Ovary (tissue), 9 donors: ENCODE results near the gene HIVEP1. TPM values are rescaled to one million over a fixed set of nuclear protein-coding genes. Genes with fewer than 3 reads are reported as not detected.

Experiments
- DNase-seq, 5 donors: peaks; one replicate each; pipeline ENCODE4 v3.0.0-alpha.2; 2019 to 2020
- H3K27ac ChIP-seq, 2 donors: fragments of 200-600 bp; one replicate each; pipeline versions ENCODE4 v1.5.1 to v1.8.0; 2019 to 2022
- H3K27me3 ChIP-seq: fragments of 200-600 bp; one replicate; pipeline ENCODE4 v1.8.0; 2022
- H3K36me3 ChIP-seq: fragments of 200-600 bp; sonication (generic); one replicate; pipeline ENCODE4 v1.5.1; 2019
- H3K4me1 ChIP-seq: one replicate; pipeline ENCODE4 v1.8.1; 2013; ENCODE audit warnings: mild to moderate bottlenecking, moderate library complexity; ENCODE audit not compliant: insufficient read depth
- H3K4me3 ChIP-seq: fragments of 200-600 bp; sonication (generic); one replicate; pipeline ENCODE4 v1.5.1; 2017
- H3K9me3 ChIP-seq, 2 donors: fragments of 200-600 bp in 1 of 2; sonication (generic) in 1 of 2; one replicate each; pipeline versions ENCODE4 v1.5.1 to v1.8.1; 2013 to 2019; ENCODE audit warnings: mild to moderate bottlenecking in 1 of 2, moderate library complexity in 1 of 2
- EP300 ChIP-seq: sonication (generic); formaldehyde crosslinking; IDR thresholded peaks from one replicate; pipeline ENCODE4 v1.6.1; 2017; ENCODE audit warnings: antibody characterized with exemption
- POLR2A ChIP-seq: fragments of 450-650 bp; IDR thresholded peaks from one replicate; pipeline ENCODE4 v1.6.1; 2017; ENCODE audit warnings: antibody characterized with exemption, mild to moderate bottlenecking, moderate library complexity
- WGBS, 3 donors: extraction: QIAGEN DNeasy Blood & Tissue Kit in 1 of 3; methylation state at CpG; one replicate each; pipeline versions ENCODE4 v1.1.5 to v1.1.7; 2013 to 2017; 5-methylcytosine and 5-hydroxymethylcytosine counted together
- intact Hi-C, 4 donors: fragments of 100-400 bp; cut with DNase I; formaldehyde crosslinking; loops; one replicate each; pipeline versions ENCODE4 v1.11.0 to v1.15.1; 2022 to 2023
- polyA plus RNA-seq, 2 donors: library from polyadenylated mRNA; stranded (reverse); fragments of 200-250 nt in 1 of 2; fragments of 350-450 nt in 1 of 2; fragmentation: Illumina TruSeq in 1 of 2; extraction: RNeasy Lipid Tissue Mini Kit (QIAGEN cat#74804) in 1 of 2; gene quantifications; one replicate each; pipeline ENCODE4 v1.2.3, GENCODE V29; 2013 to 2014
- total RNA-seq, 7 donors: library from RNA; depleted of rRNA in 2 of 7; stranded (reverse); fragments of >200 nt in 2 of 7; fragmentation: NEBNext Ultra II Directional in 3 of 7; extraction: Animal tissue kit (Norgen Biotek cat#: 25700) in 3 of 7; gene quantifications; one replicate each; pipeline versions ENCODE4 v1.1.0 to v1.2.4, GENCODE V29; 2016 to 2023
- TF ChIP-seq, protein P1 (sequence below), 3 donors: fragments of 450-650 bp in 2 of 3; fragments of 200-600 bp in 1 of 3; IDR thresholded peaks; one replicate each; pipeline versions ENCODE4 v1.5.1 to v1.8.0; 2016 to 2022; ENCODE audit warnings: antibody characterized with exemption in 3 of 3, mild to moderate bottlenecking in 1 of 3
- donor health status: DM: no; HTN: no; CAD: no; lungs with moderate emphysema.
- donor health status: DM: no; HTN: no; CAD: no.
- donor health status: Bipolar disorder and iron deficiency.
- donor health status: DM: yes; HTN: yes; CAD: no.
- donor health status: DM: no; HTN: no; CAD: no.
- donor health status: DM: yes; HTN: yes; CAD: no.

HIVEP1 gene
- total and polyA plus RNA-seq, 9 donors: 11.9 to 45.0 (median 27.0) TPM

DNA sequence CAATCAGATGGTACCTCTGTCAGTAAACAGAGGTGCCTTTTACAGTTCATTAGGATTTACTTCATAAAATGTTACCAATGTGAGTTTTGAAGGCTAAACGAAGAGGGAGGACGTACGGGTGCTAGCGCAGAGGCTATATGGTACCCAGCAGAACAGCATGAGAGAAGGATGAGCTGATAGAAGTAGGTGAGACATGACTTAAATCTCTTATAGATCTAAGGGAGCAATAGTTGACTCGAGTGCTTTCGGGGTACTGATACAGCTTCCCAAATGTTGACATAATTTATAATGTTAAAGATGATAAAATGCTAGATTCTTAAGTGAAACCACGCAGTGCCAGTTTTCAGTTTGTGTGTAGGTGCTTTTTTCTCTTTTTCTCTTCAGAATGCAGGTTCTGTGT, 72.6 kb downstream of the HIVEP1 start:
- Histone ChIP-seq H3K27ac (no peak overlapping the region), H3K4me1 (peaks cover 8% of the 10 kb centered on the region), H3K36me3 (no peaks in the 10 kb centered on the region), H3K4me3 (no peak overlapping the region), H3K9me3 (no peaks in the 10 kb centered on the region), H3K27me3 (no peaks in the 10 kb centered on the region)
- DNase-seq: no peak
- TF ChIP-seq EP300: no peak
- TF ChIP-seq, protein P1, sequence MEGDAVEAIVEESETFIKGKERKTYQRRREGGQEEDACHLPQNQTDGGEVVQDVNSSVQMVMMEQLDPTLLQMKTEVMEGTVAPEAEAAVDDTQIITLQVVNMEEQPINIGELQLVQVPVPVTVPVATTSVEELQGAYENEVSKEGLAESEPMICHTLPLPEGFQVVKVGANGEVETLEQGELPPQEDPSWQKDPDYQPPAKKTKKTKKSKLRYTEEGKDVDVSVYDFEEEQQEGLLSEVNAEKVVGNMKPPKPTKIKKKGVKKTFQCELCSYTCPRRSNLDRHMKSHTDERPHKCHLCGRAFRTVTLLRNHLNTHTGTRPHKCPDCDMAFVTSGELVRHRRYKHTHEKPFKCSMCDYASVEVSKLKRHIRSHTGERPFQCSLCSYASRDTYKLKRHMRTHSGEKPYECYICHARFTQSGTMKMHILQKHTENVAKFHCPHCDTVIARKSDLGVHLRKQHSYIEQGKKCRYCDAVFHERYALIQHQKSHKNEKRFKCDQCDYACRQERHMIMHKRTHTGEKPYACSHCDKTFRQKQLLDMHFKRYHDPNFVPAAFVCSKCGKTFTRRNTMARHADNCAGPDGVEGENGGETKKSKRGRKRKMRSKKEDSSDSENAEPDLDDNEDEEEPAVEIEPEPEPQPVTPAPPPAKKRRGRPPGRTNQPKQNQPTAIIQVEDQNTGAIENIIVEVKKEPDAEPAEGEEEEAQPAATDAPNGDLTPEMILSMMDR (IDR thresholded peaks at IDR 0.05): no peak
- no peak for TF ChIP-seq POLR2A
- WGBS, 3 donors: 63 to 71% (median 70%) methylated on average over 7 of the region's 7 CpGs
- intact Hi-C loops: no loop called here

DNA sequence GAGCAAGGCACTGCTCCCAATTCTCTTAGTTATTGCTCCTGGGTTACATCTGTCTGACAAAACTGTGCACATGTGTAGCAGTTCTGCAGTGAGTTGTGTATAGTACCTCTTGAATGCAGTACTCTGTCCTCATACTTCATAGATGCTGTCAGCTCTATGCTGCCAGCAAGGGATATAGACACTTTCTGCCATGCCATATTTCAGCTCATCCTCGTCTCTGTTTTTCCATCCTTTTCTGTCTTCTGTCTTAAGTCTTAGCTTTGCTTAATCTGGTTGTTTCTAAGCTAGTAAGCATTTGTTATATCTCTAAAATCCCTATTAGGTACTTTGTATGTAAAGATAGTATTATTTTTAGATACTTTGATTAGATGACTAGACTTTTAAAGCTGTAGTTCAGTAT, 76.4 kb downstream of the HIVEP1 start:
- Histone ChIP-seq H3K4me1 (peaks cover 4% of the 10 kb centered on the region), H3K36me3 (no peaks in the 10 kb centered on the region), H3K9me3 (no peaks in the 10 kb centered on the region), H3K27ac (no peak overlapping the region), H3K27me3 (no peaks in the 10 kb centered on the region), H3K4me3 (no peak overlapping the region)
- 88 to 96% (median 88%) methylated on average over 1 of the region's 1 CpG for WGBS, 3 donors
- intact Hi-C loops: no loop called here
- TF ChIP-seq EP300: no peak
- TF ChIP-seq, protein P1 (IDR thresholded peaks at IDR 0.05): no peak
- no peak for DNase-seq

DNA sequence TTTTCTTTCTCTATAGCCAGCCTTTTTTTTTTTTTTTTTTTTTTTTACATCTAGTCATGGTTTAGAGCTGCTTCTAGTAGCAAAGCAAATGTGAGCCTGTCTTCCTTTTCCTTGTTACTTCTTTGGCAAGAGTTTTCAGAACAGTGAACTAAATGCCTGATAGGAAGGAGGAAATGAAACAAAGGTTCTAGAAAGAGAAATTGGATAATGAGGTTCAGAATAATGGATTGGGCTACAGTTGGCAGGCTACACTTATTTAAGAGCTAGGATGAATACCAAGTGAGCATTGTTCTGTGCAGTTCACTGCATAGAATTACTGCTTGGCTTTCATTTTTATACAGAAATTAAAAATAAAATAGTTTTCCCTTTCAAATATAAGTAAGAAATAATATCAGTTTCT, 78.6 kb downstream of the HIVEP1 start:
- intact Hi-C loops: no loop called here
- Histone ChIP-seq H3K4me1 (no peaks in the 10 kb centered on the region), H3K9me3 (no peaks in the 10 kb centered on the region), H3K4me3 (no peak overlapping the region), H3K27me3 (no peaks in the 10 kb centered on the region), H3K36me3 (no peaks in the 10 kb centered on the region), H3K27ac (no peak overlapping the region)
- no peak for DNase-seq
- no peak for TF ChIP-seq POLR2A

DNA sequence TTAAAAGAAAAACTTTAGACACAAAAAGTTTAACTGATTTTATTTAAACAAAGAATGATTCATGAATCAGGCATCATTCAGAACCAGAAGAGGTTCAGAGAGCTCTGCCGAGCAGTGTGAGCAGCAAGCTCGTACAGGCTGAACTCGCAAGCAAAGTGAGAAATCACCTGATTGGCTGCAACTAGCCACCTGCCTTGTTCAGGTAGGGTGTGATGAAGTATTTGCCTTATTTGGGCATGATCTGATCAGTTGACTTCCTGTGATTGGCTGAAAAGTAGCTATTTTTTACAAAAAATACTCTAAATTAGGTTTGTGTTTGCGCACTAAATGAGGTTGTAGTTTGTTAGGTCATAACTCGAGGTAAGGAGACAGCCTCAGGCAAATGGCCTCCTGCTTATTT, 80.7 kb downstream of the HIVEP1 start:
- intact Hi-C loops: no loop called here
- H3K36me3 ChIP-seq: no peaks in the 10 kb centered on the region
- 95 to 98% (median 97%) methylated on average over 5 of the region's 5 CpGs for WGBS, 3 donors
- TF ChIP-seq EP300: no peak
- TF ChIP-seq, protein P1 (IDR thresholded peaks at IDR 0.05): no peak
- no peaks in the 10 kb centered on the region for H3K4me1 ChIP-seq
- no peak for DNase-seq
- H3K27me3 ChIP-seq: no peaks in the 10 kb centered on the region
- no peaks in the 10 kb centered on the region for H3K9me3 ChIP-seq
- H3K4me3 ChIP-seq: no peak overlapping the region
- no peak overlapping the region for H3K27ac ChIP-seq

DNA sequence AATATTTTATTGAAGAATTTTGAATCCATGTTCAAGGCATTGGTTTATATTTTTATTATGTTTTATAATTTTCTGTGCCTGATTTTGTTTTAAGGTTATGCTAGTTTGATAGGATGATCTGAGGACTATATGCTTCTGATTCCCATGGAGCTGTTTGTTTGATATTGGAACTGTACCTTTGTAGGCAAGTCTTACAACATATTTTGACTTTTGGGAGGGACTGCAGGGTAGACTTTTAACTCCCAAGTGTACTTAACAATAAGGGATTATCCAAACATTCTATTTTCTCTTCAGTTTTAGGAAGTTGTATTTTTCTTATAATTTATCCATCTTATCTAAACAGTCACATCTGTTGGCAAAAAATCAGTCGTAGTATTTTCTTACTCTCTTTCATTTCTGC, 82.6 kb downstream of the HIVEP1 start:
- Histone ChIP-seq H3K27ac (no peak overlapping the region), H3K27me3 (no peaks in the 10 kb centered on the region), H3K36me3 (no peaks in the 10 kb centered on the region), H3K4me3 (no peak overlapping the region), H3K9me3 (no peaks in the 10 kb centered on the region), H3K4me1 (no peaks in the 10 kb centered on the region)
- no peak for DNase-seq
- TF ChIP-seq EP300: no peak
- TF ChIP-seq POLR2A: no peak
- TF ChIP-seq, protein P1 (IDR thresholded peaks at IDR 0.05): no peak
- 66 to 75% (median 68%) methylated on average over 1 of the region's 1 CpG for WGBS, 3 donors
- intact Hi-C loops: no loop called here
